ENCODE data around the gene CGNL1. TPM values are rescaled to one million over a fixed set of nuclear protein-coding genes. Genes with fewer than 3 reads are reported as not detected.

The CGNL1 gene
- total RNA-seq, 4 donors from 2014 or later = 5.7 to 22.9 (median 14.5) TPM

DNA sequence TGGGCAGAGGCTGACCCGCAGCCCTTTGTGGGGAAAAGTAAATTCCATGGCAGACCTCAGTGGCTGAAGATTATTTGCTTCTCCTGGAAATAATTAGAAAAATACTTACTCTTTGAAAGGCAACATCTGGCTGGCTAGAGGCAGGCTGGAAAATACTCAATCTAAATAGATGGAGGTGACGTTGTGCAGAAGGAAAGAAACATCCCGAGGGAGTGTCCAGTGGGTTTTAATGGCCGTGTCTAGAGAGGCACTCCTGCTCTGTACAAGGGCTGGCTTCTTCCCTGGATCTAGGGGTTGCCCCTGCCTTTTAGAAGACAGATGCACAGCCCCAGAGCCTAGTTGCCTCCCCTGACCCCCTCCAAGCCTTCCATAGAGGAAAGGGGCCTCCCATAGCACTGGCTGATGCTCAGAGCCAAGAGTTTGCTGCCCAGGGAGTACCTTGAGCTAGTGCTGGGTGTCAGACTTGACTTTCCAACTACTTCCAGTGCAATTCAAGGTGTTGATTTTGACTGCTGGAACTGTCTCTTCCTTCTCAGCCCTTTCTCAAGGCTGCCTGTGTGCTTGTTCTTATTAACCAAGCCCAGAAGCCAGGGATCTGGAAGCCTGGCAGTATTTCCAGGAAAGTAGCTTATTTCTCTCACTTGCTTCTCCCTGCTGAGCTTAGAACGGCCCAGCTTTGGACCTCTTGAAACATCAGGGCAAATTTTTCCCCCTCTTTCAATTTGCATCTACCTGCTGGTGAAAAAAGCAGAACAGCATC, 27.4 kb downstream of the CGNL1 start:
- WGBS, 2 donors = 67% methylated on average over 5 of the region's 5 CpGs
- intact Hi-C loops (cut with DNase I; ENCODE audit: low total_unique reads) = no loop called here
- no peak for DNase-seq (ENCODE audit: low spot score in 2 of 2)
- no peak overlapping the region for H3K4me3 ChIP-seq (ENCODE audit: low read depth, poor library complexity, severe bottlenecking)
- TF ChIP-seq POLR2A (IDR thresholded peaks at IDR 0.05) = no peak
- TF ChIP-seq, protein P1, sequence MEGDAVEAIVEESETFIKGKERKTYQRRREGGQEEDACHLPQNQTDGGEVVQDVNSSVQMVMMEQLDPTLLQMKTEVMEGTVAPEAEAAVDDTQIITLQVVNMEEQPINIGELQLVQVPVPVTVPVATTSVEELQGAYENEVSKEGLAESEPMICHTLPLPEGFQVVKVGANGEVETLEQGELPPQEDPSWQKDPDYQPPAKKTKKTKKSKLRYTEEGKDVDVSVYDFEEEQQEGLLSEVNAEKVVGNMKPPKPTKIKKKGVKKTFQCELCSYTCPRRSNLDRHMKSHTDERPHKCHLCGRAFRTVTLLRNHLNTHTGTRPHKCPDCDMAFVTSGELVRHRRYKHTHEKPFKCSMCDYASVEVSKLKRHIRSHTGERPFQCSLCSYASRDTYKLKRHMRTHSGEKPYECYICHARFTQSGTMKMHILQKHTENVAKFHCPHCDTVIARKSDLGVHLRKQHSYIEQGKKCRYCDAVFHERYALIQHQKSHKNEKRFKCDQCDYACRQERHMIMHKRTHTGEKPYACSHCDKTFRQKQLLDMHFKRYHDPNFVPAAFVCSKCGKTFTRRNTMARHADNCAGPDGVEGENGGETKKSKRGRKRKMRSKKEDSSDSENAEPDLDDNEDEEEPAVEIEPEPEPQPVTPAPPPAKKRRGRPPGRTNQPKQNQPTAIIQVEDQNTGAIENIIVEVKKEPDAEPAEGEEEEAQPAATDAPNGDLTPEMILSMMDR (IDR thresholded peaks at IDR 0.05) = no peak

DNA sequence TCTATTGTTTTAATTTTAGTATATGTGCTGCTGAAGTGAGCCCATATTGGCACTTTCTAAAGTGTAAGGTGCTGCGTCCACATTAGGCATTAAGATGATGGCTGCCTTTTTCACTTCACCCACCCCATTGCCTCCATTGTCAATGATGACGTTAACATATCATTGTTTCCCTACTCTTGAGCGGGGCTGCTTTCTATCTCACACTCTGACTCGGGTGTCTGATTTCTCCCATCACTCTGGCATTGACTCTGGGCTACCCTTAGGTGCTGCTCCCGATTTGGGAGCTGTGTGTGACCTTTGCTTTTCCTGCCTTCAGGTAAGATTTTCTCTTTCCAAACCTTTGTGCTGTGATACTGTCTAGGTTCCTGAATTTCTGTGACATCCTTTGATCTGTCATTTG, 28.8 kb downstream of the CGNL1 start:
- H3K4me3 ChIP-seq (ENCODE audit: low read depth, poor library complexity, severe bottlenecking) = no peak overlapping the region
- no peak for DNase-seq (ENCODE audit: low spot score in 2 of 2)
- TF ChIP-seq, protein P1 (IDR thresholded peaks at IDR 0.05) = no peak
- no peak for TF ChIP-seq POLR2A (IDR thresholded peaks at IDR 0.05)
- 73 to 74% methylated on average over 5 of the region's 5 CpGs for WGBS, 2 donors
- intact Hi-C loops (cut with DNase I; ENCODE audit: low total_unique reads) = no loop called here

- intact Hi-C loops (cut with DNase I; ENCODE audit: low total_unique reads) = no loop called here
- TF ChIP-seq POLR2A (IDR thresholded peaks at IDR 0.05) = no peak
- TF ChIP-seq, protein P1 (IDR thresholded peaks at IDR 0.05) = no peak
- H3K4me3 ChIP-seq (ENCODE audit: low read depth, poor library complexity, severe bottlenecking) = no peak overlapping the region
- no peak for DNase-seq (ENCODE audit: low spot score in 2 of 2)
- 70 to 85% methylated on average over 6 to 7 of the region's 7 CpGs for WGBS, 2 donors
These were observed 29.9 kb downstream of the CGNL1 start for GRCh38 chr15:57406062-57406772.

GRCh38 chr15:57410373-57410772, 34.1 kb downstream of the CGNL1 start:
- intact Hi-C loops (cut with DNase I; ENCODE audit: low total_unique reads) = no loop called here
- DNase-seq (ENCODE audit: low spot score in 2 of 2) = no peak
- 25 to 53% methylated on average over 3 of the region's 3 CpGs for WGBS, 2 donors
- TF ChIP-seq, protein P1 (IDR thresholded peaks at IDR 0.05) = no peak
- TF ChIP-seq POLR2A (IDR thresholded peaks at IDR 0.05) = no peak
- no peak overlapping the region for H3K4me3 ChIP-seq (ENCODE audit: low read depth, poor library complexity, severe bottlenecking)

GRCh38 chr15:57411945-57412768, 35.9 kb downstream of the CGNL1 start:
- 80% methylated on average over 12 of the region's 12 CpGs for WGBS, 2 donors

GRCh38 chr15:57415602-57416001, 39.3 kb downstream of the CGNL1 start:
- DNase-seq (ENCODE audit: low spot score in 2 of 2) = no peak
- TF ChIP-seq, protein P1 (IDR thresholded peaks at IDR 0.05) = no peak
- no peak for TF ChIP-seq POLR2A (IDR thresholded peaks at IDR 0.05)
- 72 to 78% methylated on average over 7 of the region's 7 CpGs for WGBS, 2 donors
- intact Hi-C loops (cut with DNase I; ENCODE audit: low total_unique reads) = no loop called here
- H3K4me3 ChIP-seq (ENCODE audit: low read depth, poor library complexity, severe bottlenecking) = no peak overlapping the region

More at GRCh38 chr15:57411945-57412768, 35.9 kb downstream of the CGNL1 start:
- intact Hi-C loops (cut with DNase I; ENCODE audit: low total_unique reads) = no loop called here
- TF ChIP-seq POLR2A (IDR thresholded peaks at IDR 0.05) = no peak
- DNase-seq (ENCODE audit: low spot score in 2 of 2) = no peak
- no peak overlapping the region for H3K4me3 ChIP-seq (ENCODE audit: low read depth, poor library complexity, severe bottlenecking)

Measured in lower leg skin (tissue), 4 donors.